Measurements from ENCODE around the gene LRRC18. TPM values are rescaled to one million over a fixed set of nuclear protein-coding genes. Genes with fewer than 3 reads are reported as not detected.

The LRRC18 gene
- total and polyA plus RNA-seq, 10 of the 15 experiments (the other 5 are each of a cell fraction or from before 2014, with no cell fraction given), result 0.16 to 0.47 (median 0.24) TPM; not detected in 6

DNA sequence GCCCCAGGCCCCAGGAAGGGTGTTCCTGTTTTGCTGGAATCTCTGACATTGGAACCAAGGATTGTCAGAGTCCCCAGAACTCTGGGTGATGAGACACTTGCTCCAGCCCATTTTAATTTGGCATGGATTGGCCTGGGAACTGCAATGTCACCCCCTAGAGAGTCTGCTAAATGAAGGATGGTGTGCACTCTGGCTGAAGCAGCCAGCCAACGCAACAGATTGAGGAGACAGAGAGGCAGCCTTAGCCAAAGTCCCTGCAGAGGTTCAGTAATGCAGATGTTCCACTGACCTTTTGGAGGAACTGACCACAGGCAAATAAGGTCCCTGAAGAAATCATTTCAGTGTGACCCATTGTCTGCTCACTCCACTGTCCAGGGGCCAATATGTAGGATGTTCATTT, 13.4 kb downstream of the LRRC18 start:
- no TSS peak for BruUV-seq (replicated peaks)
- H3K79me2 ChIP-seq (ENCODE audit: control insufficient read depth, insufficient read depth, low read length), result no peaks in the 10 kb centered on the region
- no peaks in the 10 kb centered on the region for H3K4me1 ChIP-seq (ENCODE audit: control insufficient read depth, insufficient read depth, low read length)
- no peaks in the 10 kb centered on the region for H3K9me3 ChIP-seq (replicated peaks; ENCODE audit: control insufficient read depth, insufficient read depth, low read length)
- H2AFZ ChIP-seq (ENCODE audit: control insufficient read depth, low read depth, low read length), result no peak overlapping the region
- ChIA-PET POLR2A (no interaction called here), SMC1A (ENCODE audit: uncharacterized antibody, unreplicated experiment) (no interaction called here), CTCF (no interaction called here), RAD21 (ENCODE audit: unreplicated experiment) (no interaction called here)
- TF ChIP-seq, protein P1, sequence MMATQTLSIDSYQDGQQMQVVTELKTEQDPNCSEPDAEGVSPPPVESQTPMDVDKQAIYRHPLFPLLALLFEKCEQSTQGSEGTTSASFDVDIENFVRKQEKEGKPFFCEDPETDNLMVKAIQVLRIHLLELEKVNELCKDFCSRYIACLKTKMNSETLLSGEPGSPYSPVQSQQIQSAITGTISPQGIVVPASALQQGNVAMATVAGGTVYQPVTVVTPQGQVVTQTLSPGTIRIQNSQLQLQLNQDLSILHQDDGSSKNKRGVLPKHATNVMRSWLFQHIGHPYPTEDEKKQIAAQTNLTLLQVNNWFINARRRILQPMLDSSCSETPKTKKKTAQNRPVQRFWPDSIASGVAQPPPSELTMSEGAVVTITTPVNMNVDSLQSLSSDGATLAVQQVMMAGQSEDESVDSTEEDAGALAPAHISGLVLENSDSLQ (IDR thresholded peaks at IDR 0.05), result no peak
- TF ChIP-seq, protein P2, sequence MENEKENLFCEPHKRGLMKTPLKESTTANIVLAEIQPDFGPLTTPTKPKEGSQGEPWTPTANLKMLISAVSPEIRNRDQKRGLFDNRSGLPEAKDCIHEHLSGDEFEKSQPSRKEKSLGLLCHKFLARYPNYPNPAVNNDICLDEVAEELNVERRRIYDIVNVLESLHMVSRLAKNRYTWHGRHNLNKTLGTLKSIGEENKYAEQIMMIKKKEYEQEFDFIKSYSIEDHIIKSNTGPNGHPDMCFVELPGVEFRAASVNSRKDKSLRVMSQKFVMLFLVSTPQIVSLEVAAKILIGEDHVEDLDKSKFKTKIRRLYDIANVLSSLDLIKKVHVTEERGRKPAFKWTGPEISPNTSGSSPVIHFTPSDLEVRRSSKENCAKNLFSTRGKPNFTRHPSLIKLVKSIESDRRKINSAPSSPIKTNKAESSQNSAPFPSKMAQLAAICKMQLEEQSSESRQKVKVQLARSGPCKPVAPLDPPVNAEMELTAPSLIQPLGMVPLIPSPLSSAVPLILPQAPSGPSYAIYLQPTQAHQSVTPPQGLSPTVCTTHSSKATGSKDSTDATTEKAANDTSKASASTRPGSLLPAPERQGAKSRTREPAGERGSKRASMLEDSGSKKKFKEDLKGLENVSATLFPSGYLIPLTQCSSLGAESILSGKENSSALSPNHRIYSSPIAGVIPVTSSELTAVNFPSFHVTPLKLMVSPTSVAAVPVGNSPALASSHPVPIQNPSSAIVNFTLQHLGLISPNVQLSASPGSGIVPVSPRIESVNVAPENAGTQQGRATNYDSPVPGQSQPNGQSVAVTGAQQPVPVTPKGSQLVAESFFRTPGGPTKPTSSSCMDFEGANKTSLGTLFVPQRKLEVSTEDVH (IDR thresholded peaks at IDR 0.05; ENCODE audit: low read depth, partially characterized antibody), result no peak
- TF ChIP-seq MYB (IDR thresholded peaks at IDR 0.05; ENCODE audit: borderline replicate concordance, low read depth, low read length) (no peak), IRF4 (IDR thresholded peaks at IDR 0.05; ENCODE audit: low read depth, low read length) (no peak), ZZZ3 (IDR thresholded peaks at IDR 0.05; ENCODE audit: control insufficient read depth, insufficient read length, low read depth) (no peak), KAT2A (conservative IDR thresholded peaks at IDR 0.05; ENCODE audit: control insufficient read depth, low read depth, low read length) (no peak), RB1 (IDR thresholded peaks at IDR 0.05; ENCODE audit: borderline replicate concordance) (no peak), YBX1 (IDR thresholded peaks at IDR 0.05) (no peak), CBFB (IDR thresholded peaks at IDR 0.05; ENCODE audit: low read depth) (no peak), BHLHE40 (IDR thresholded peaks at IDR 0.05; ENCODE audit: borderline replicate concordance in 1 of 2, low read depth in 2 of 2, low read length in 1 of 2) (no peak), POLR2AphosphoS5 (IDR thresholded peaks at IDR 0.05; ENCODE audit: low read length) (no peak), HDAC6 (IDR thresholded peaks at IDR 0.05; ENCODE audit: unreplicated experiment) (no peak), TAF1 (IDR thresholded peaks at IDR 0.05; ENCODE audit: borderline replicate concordance, low read depth, low read length) (no peak)
- TF ChIP-seq, protein P3, sequence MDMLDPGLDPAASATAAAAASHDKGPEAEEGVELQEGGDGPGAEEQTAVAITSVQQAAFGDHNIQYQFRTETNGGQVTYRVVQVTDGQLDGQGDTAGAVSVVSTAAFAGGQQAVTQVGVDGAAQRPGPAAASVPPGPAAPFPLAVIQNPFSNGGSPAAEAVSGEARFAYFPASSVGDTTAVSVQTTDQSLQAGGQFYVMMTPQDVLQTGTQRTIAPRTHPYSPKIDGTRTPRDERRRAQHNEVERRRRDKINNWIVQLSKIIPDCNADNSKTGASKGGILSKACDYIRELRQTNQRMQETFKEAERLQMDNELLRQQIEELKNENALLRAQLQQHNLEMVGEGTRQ (IDR thresholded peaks at IDR 0.05; ENCODE audit: borderline replicate concordance, low read depth, low read length), result no peak
- H3K27ac ChIP-seq (ENCODE audit: control insufficient read depth, insufficient read depth), result no peak overlapping the region
- H3K36me3 ChIP-seq (ENCODE audit: control insufficient read depth in 2 of 2, insufficient read depth in 2 of 2, low read length in 1 of 2), result peaks cover 3 to 11% of the 10 kb centered on the region in 2 experiments; a peak in 3 of 4 replicates
- 100% methylated on average over 1 of the region's 1 CpG for WGBS (ENCODE audit: insufficient coverage, insufficient replicate concordance, low lambda C conversion rate, missing lambda C conversion rate)
- no peak overlapping the region for H3K4me3 ChIP-seq
- no peaks in the 10 kb centered on the region for H3K27me3 ChIP-seq (replicated peaks in 1 of 2; ENCODE audit: control insufficient read depth in 2 of 2, insufficient read depth in 2 of 2, low read length in 1 of 2)
- no peak overlapping the region for H3K4me2 ChIP-seq (ENCODE audit: control insufficient read depth, insufficient read depth)
- DNase-seq (ENCODE audit: low read depth, low spot score) (no peak), ATAC-seq (no peak), FAIRE-seq (no peak)
- no peak overlapping the region for H3K9ac ChIP-seq (ENCODE audit: control insufficient read depth, insufficient read depth, low read length)
- in situ Hi-C loops (cut with MboI), result no loop called here
- intact Hi-C loops (cut with micrococcal nuclease; ENCODE audit: unreplicated experiment), result no loop called here
- H4K20me1 ChIP-seq (ENCODE audit: control insufficient read depth, insufficient read depth), result no peaks in the 10 kb centered on the region
